Measurements from ENCODE around the gene MATN1. TPM values are rescaled to one million over a fixed set of nuclear protein-coding genes. Genes with fewer than 3 reads are reported as not detected.

Gene MATN1
- polyA plus RNA-seq, 1 donor from 2014 or later: 0.22 TPM

GRCh38 chr1:30759718-30760281, 36.4 kb upstream of the MATN1 start:
- Histone ChIP-seq H3F3A (ENCODE audit: insufficient read depth, low read length, poor library complexity, severe bottlenecking) (no peaks in the 10 kb centered on the region), H3K27ac (ENCODE audit: low read length) (no peak overlapping the region)

GRCh38 chr1:30758785-30759380, 35.5 kb upstream of the MATN1 start:
- no peaks in the 10 kb centered on the region for H3K9me2 ChIP-seq (ENCODE audit: insufficient read depth, low read length)
- no peaks in the 10 kb centered on the region for H3K79me2 ChIP-seq (replicated peaks; ENCODE audit: insufficient read depth, low read length)
- no peaks in the 10 kb centered on the region for H3F3A ChIP-seq (ENCODE audit: insufficient read depth, low read length, poor library complexity, severe bottlenecking)
- H3K4me3 ChIP-seq (ENCODE audit: low read length): no peak overlapping the region
- H4K20me1 ChIP-seq (ENCODE audit: insufficient read depth): no peaks in the 10 kb centered on the region
- no peak overlapping the region for H3K27ac ChIP-seq (ENCODE audit: low read length)
- H3K4me2 ChIP-seq (ENCODE audit: low read length): no peak overlapping the region
- no peak overlapping the region for H3K9ac ChIP-seq (ENCODE audit: low read length)
- no peaks in the 10 kb centered on the region for H3K36me3 ChIP-seq (ENCODE audit: insufficient read depth, low read length)
- no peaks in the 10 kb centered on the region for H3K27me3 ChIP-seq (ENCODE audit: insufficient read depth, low read depth, low read length)
- no peak overlapping the region for H2AFZ ChIP-seq (ENCODE audit: low read depth, low read length)
- H3K9me3 ChIP-seq (ENCODE audit: low read length): no peaks in the 10 kb centered on the region
- TF ChIP-seq RAD21 (conservative IDR thresholded peaks at IDR 0.05) (no peak), SMC3 (conservative IDR thresholded peaks at IDR 0.05; ENCODE audit: poor library complexity) (no peak), EZH2 (IDR thresholded peaks at IDR 0.05; ENCODE audit: borderline replicate concordance, insufficient read depth, low read length, poor library complexity, severe bottlenecking) (no peak), TAF1 (IDR thresholded peaks at IDR 0.05; ENCODE audit: low read depth) (no peak), CTCF (IDR thresholded peaks at IDR 0.05; ENCODE audit: poor library complexity, severe bottlenecking) (no peak), POLR2AphosphoS5 (IDR thresholded peaks at IDR 0.05) (no peak), EP300 (conservative IDR thresholded peaks at IDR 0.05; ENCODE audit: poor library complexity, severe bottlenecking) (no peak)

More at GRCh38 chr1:30759718-30760281, 36.4 kb upstream of the MATN1 start:
- no peaks in the 10 kb centered on the region for H3K27me3 ChIP-seq (ENCODE audit: insufficient read depth, low read depth, low read length)
- no peak for TF ChIP-seq RAD21 (conservative IDR thresholded peaks at IDR 0.05)
- TF ChIP-seq EZH2 (IDR thresholded peaks at IDR 0.05; ENCODE audit: borderline replicate concordance, insufficient read depth, low read length, poor library complexity, severe bottlenecking): no peak
- no peak for TF ChIP-seq SMC3 (conservative IDR thresholded peaks at IDR 0.05; ENCODE audit: poor library complexity)
- no peak for TF ChIP-seq REST (IDR thresholded peaks at IDR 0.05; ENCODE audit: borderline replicate concordance)
- no peak for TF ChIP-seq CTCF (IDR thresholded peaks at IDR 0.05; ENCODE audit: poor library complexity, severe bottlenecking)
- TF ChIP-seq MXI1 (conservative IDR thresholded peaks at IDR 0.05; ENCODE audit: poor library complexity, severe bottlenecking): no peak
- no peak for TF ChIP-seq EP300 (conservative IDR thresholded peaks at IDR 0.05; ENCODE audit: poor library complexity, severe bottlenecking)
- no peak for TF ChIP-seq POLR2AphosphoS5 (IDR thresholded peaks at IDR 0.05)
- no peaks in the 10 kb centered on the region for H3K36me3 ChIP-seq (ENCODE audit: insufficient read depth, low read length)
- H2AFZ ChIP-seq (ENCODE audit: low read depth, low read length): no peak overlapping the region
- no peaks in the 10 kb centered on the region for H4K20me1 ChIP-seq (ENCODE audit: insufficient read depth)
- H3K9me3 ChIP-seq (ENCODE audit: low read length): no peaks in the 10 kb centered on the region
- H3K4me2 ChIP-seq (ENCODE audit: low read length): no peak overlapping the region
- no peak overlapping the region for H3K4me3 ChIP-seq (ENCODE audit: low read length)
- H3K79me2 ChIP-seq (replicated peaks; ENCODE audit: insufficient read depth, low read length): no peaks in the 10 kb centered on the region
- no peak overlapping the region for H3K9ac ChIP-seq (ENCODE audit: low read length)
- no peaks in the 10 kb centered on the region for H3K9me2 ChIP-seq (ENCODE audit: insufficient read depth, low read length)

All from neural cell (in vitro differentiated cells).